Measurements from ENCODE around the gene RPL36. TPM values are rescaled to one million over a fixed set of nuclear protein-coding genes. Genes with fewer than 3 reads are reported as not detected.

RPL36 gene
- polyA plus RNA-seq, 1 of the 3 experiments (the other 2 are of a cell fraction): 1,383 TPM

GRCh38 chr19:5682107-5682482 lies 8.0 kb upstream of the RPL36 start (continued):
- TF ChIP-seq ZBTB33 (IDR thresholded peaks at IDR 0.05; ENCODE audit: borderline replicate concordance, low read depth) (no peak), SIN3A (IDR thresholded peaks at IDR 0.05; ENCODE audit: borderline replicate concordance, low read depth, low read length) (no peak), RFX5 (IDR thresholded peaks at IDR 0.05; ENCODE audit: low read length) (no peak)

- ChIA-PET POLR2A (no interaction called here), CTCF (interaction anchor here (1.2 kb wide), 1 partner anchor 8 kb away, joined by 3 read pairs; no protein-coding TSS in a partner anchor)
- Histone ChIP-seq H3K9ac (no peak overlapping the region), H4K20me1 (ENCODE audit: insufficient read depth) (no peaks in the 10 kb centered on the region), H3K4me2 (no peak overlapping the region), H3K4me1 (ENCODE audit: control insufficient read depth in 1 of 2, insufficient read depth in 2 of 2, low read depth in 1 of 2, low read length in 1 of 2) (peaks cover 4 to 22% of the 10 kb centered on the region in 2 experiments; a peak in 1 of 4 replicates), H3K27ac (ENCODE audit: low read depth in 2 of 2, low read length in 1 of 2) (no peak overlapping the region), H3K9me3 (no peaks in the 10 kb centered on the region), H3K36me3 (replicated peaks in 1 of 2; ENCODE audit: control insufficient read depth in 1 of 2, insufficient read depth in 2 of 2, low read length in 1 of 2) (no peaks in the 10 kb centered on the region), H3K4me3 (ENCODE audit: low read depth in 2 of 2, low read length in 1 of 2) (no peak overlapping the region), H3K79me2 (ENCODE audit: insufficient read depth) (peaks cover 17% of the 10 kb centered on the region), H3K27me3 (ENCODE audit: insufficient read depth) (no peaks in the 10 kb centered on the region), H3F3A (replicated peaks; ENCODE audit: insufficient read depth) (peaks cover 11% of the 10 kb centered on the region), H3K9me2 (no peaks in the 10 kb centered on the region), H2AFZ (ENCODE audit: low read depth) (no peak overlapping the region)
- 99% methylated on average over 10 of the region's 10 CpGs for WGBS (ENCODE audit: low lambda C conversion rate)
- no peak for DNase-seq
- TF ChIP-seq RAD21 (IDR thresholded peaks at IDR 0.05; ENCODE audit: low read length) (no peak), FOXM1 (IDR thresholded peaks at IDR 0.05; ENCODE audit: low read depth) (no peak), GATA2 (CRISPR knock-in tag; IDR thresholded peaks at IDR 0.05) (no peak), FOXJ3 (CRISPR knock-in tag; IDR thresholded peaks at IDR 0.05) (no peak), PBX3 (IDR thresholded peaks at IDR 0.05) (no peak), NRF1 (IDR thresholded peaks at IDR 0.05; ENCODE audit: low read depth, low read length) (no peak), EP300 (IDR thresholded peaks at IDR 0.05; ENCODE audit: borderline replicate concordance in 1 of 2, low read depth in 1 of 2, low read length in 1 of 2) (no peak), RFX5 (IDR thresholded peaks at IDR 0.05; ENCODE audit: low read length) (no peak), TCF12 (IDR thresholded peaks at IDR 0.05) (no peak), GABPA (IDR thresholded peaks at IDR 0.05; ENCODE audit: low read depth) (no peak)
Measured at GRCh38 chr19:5683177-5683886, 6.8 kb upstream of the RPL36 start.
